ENCODE results near the gene SLC16A6. TPM values are rescaled to one million over a fixed set of nuclear protein-coding genes. Genes with fewer than 3 reads are reported as not detected.

SLC16A6 gene
- polyA plus RNA-seq, 1 donor (not counting 4 experiments of a cell fraction or from before 2014, with no cell fraction given): 0.14 TPM

- Histone ChIP-seq H3K9me1 (ENCODE audit: control insufficient read depth, extremely low read depth, insufficient read depth, low read length) (no peaks in the 10 kb centered on the region), H2AFZ (ENCODE audit: control insufficient read depth, low read length) (no peak overlapping the region), H3K27ac (ENCODE audit: control insufficient read depth, insufficient read depth, low read length) (no peak overlapping the region), H3K36me3 (ENCODE audit: control insufficient read depth in 2 of 2, extremely low read depth in 1 of 2, insufficient read depth in 2 of 2, low read length in 2 of 2) (no peaks in the 10 kb centered on the region), H4K20me1 (ENCODE audit: control insufficient read depth, extremely low read depth, insufficient read depth, low read length) (no peaks in the 10 kb centered on the region), H3K4me2 (ENCODE audit: control insufficient read depth, extremely low read depth, insufficient read depth, low read depth, low read length) (no peak overlapping the region), H3K79me2 (ENCODE audit: control insufficient read depth, insufficient read depth, low read length) (no peaks in the 10 kb centered on the region), H3K4me1 (ENCODE audit: control insufficient read depth, extremely low read depth, insufficient read depth, low read length) (peaks cover 4% of the 10 kb centered on the region), H3K4me3 (ENCODE audit: control insufficient read depth in 2 of 3, extremely low read depth in 1 of 3, insufficient read depth in 2 of 3, low read depth in 1 of 3, low read length in 3 of 3) (no peak overlapping the region), H3K27me3 (ENCODE audit: control insufficient read depth, extremely low read depth, insufficient read depth, low read length) (no peaks in the 10 kb centered on the region), H3K9ac (ENCODE audit: control insufficient read depth, extremely low read depth, insufficient read depth, low read length) (no peak overlapping the region), H3K9me3 (ENCODE audit: control insufficient read depth, low read depth, low read length) (no peaks in the 10 kb centered on the region)
- DNase-seq (ENCODE audit: low read depth, low spot score) (no peak), FAIRE-seq (no peak)
- TF ChIP-seq CTCF (optimal IDR thresholded peaks at IDR 0.05 in 1 of 3, IDR thresholded peaks at IDR 0.05 in 1 of 3, conservative IDR thresholded peaks at IDR 0.05 in 1 of 3; ENCODE audit: extremely low read depth in 1 of 3, insufficient read depth in 2 of 3, low read length in 3 of 3): no peak
- TF ChIP-seq EZH2 (IDR thresholded peaks at IDR 0.05; ENCODE audit: low read length): no peak
- dilution Hi-C loops (cut with MboI; ENCODE audit: extremely low pct_ligation_motif_present, low sequenced_read_pairs): no loop called here
Observed at GRCh38 chr17:68324114-68324513, 33.2 kb upstream of the SLC16A6 start.

GRCh38 chr17:68322630-68323029 lies 31.7 kb upstream of the SLC16A6 start:
- Histone ChIP-seq H3K9me1 (ENCODE audit: control insufficient read depth, extremely low read depth, insufficient read depth, low read length) (no peaks in the 10 kb centered on the region), H4K20me1 (ENCODE audit: control insufficient read depth, extremely low read depth, insufficient read depth, low read length) (no peaks in the 10 kb centered on the region), H3K79me2 (ENCODE audit: control insufficient read depth, insufficient read depth, low read length) (no peaks in the 10 kb centered on the region), H3K27me3 (ENCODE audit: control insufficient read depth, extremely low read depth, insufficient read depth, low read length) (no peaks in the 10 kb centered on the region), H3K27ac (ENCODE audit: control insufficient read depth, insufficient read depth, low read length) (no peak overlapping the region), H2AFZ (ENCODE audit: control insufficient read depth, low read length) (no peak overlapping the region), H3K9me3 (ENCODE audit: control insufficient read depth, low read depth, low read length) (no peaks in the 10 kb centered on the region), H3K36me3 (ENCODE audit: control insufficient read depth in 2 of 2, extremely low read depth in 1 of 2, insufficient read depth in 2 of 2, low read length in 2 of 2) (no peaks in the 10 kb centered on the region), H3K4me1 (ENCODE audit: control insufficient read depth, extremely low read depth, insufficient read depth, low read length) (no peaks in the 10 kb centered on the region), H3K4me3 (ENCODE audit: control insufficient read depth in 2 of 3, extremely low read depth in 1 of 3, insufficient read depth in 2 of 3, low read depth in 1 of 3, low read length in 3 of 3) (no peak overlapping the region), H3K4me2 (ENCODE audit: control insufficient read depth, extremely low read depth, insufficient read depth, low read depth, low read length) (no peak overlapping the region), H3K9ac (ENCODE audit: control insufficient read depth, extremely low read depth, insufficient read depth, low read length) (no peak overlapping the region)
- FAIRE-seq: no peak
- TF ChIP-seq EZH2 (IDR thresholded peaks at IDR 0.05; ENCODE audit: low read length) (no peak), CTCF (optimal IDR thresholded peaks at IDR 0.05 in 1 of 3, IDR thresholded peaks at IDR 0.05 in 1 of 3, conservative IDR thresholded peaks at IDR 0.05 in 1 of 3; ENCODE audit: extremely low read depth in 1 of 3, insufficient read depth in 2 of 3, low read length in 3 of 3) (no peak)
- no peak for DNase-seq (ENCODE audit: low read depth, low spot score)
- dilution Hi-C loops (cut with MboI; ENCODE audit: extremely low pct_ligation_motif_present, low sequenced_read_pairs): no loop called here

Measured in keratinocyte (primary cell).